ENCODE data around the gene HNRNPA3. TPM values are rescaled to one million over a fixed set of nuclear protein-coding genes. Genes with fewer than 3 reads are reported as not detected.
"Not testable (repeated sequence)": the region's sequence is repeated elsewhere in the genome, so short reads cannot be mapped to it uniquely, and the experiment has no call there.

HNRNPA3 gene
- total RNA-seq, 2 experiments from 2014 or later: 292 to 308 TPM

DNA sequence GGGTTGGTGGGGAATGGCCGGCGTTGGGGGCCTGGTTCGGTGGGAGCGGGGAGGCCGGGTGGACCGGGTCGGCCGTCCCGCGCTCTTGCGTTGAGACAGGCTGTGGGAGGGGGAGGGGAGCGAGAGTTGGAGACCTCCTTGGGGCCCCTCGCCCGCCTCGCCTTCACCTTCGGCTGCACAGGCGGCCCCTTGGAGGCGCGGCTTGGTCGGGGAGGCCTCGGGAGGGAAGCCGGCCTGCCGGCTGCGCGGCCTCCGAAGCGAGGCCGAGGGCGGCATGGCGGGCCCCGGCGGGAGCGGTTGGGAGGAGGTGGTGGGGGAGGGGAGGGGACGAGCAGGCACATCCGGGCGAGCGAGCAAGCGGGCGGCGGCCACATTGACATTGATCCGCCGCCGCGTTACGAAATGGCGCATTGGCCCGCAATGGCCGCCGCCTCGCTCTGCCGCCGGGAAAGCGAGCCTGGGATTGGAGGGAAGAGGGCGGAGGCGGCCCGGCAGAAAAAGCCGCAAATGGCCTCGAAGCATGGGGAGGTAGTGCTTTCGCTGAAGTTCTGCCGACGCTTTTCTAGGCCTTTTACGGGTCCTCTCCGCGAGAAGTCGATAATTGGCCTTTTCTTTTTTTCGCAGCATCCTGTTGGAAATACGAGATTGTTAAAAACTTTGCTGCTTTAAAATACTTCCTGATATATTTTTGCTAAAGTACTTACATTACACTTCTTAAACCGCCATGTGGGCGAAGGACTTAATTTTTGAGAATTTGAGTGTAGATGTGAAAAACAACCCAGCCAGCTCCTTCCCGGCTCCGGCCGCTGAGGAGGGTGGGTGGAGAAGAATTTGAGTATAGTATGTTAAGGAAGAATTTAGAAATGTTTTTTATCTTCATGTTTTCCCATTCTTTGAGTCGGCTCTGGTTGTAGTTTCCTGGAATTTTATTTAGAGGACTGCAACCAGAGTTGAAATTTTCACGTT, 580 bp downstream of the HNRNPA3 start:
- Mint-ChIP-seq H3K4me1 (ENCODE audit: low read depth) (peaks cover 34% of the 10 kb centered on the region), H3K27ac (peak overlapping the region; percentile 98), H3K36me3 (ENCODE audit: low read depth) (peaks cover 56% of the 10 kb centered on the region), H3K27me3 (no peaks in the 10 kb centered on the region), H3K9me3 (no peaks in the 10 kb centered on the region), H3K4me3 (peak overlapping the region; percentile 88)
- ATAC-seq (peak; percentile 61), DNase-seq (peak; percentile 96)
- ChIA-PET CTCF (interaction anchor here (1.0 to 2.8 kb wide), 6 partner anchors 15 to 51 kb away, joined by 3 to 17 read pairs (median 10); partner anchors contain the start of gene NFE2L2), POLR2A (interaction anchor here (0.6 to 3.1 kb wide), 18 partner anchors 9 to 290 kb away, joined by 3 to 54 read pairs (median 5); partner anchors contain the start of gene NFE2L2)
- intact Hi-C loops (cut with micrococcal nuclease): loop anchor here (2.0 kb wide), 1 partner anchor 52 kb away; the partner anchor contains the start of gene NFE2L2
- TF ChIP-seq, protein P1, sequence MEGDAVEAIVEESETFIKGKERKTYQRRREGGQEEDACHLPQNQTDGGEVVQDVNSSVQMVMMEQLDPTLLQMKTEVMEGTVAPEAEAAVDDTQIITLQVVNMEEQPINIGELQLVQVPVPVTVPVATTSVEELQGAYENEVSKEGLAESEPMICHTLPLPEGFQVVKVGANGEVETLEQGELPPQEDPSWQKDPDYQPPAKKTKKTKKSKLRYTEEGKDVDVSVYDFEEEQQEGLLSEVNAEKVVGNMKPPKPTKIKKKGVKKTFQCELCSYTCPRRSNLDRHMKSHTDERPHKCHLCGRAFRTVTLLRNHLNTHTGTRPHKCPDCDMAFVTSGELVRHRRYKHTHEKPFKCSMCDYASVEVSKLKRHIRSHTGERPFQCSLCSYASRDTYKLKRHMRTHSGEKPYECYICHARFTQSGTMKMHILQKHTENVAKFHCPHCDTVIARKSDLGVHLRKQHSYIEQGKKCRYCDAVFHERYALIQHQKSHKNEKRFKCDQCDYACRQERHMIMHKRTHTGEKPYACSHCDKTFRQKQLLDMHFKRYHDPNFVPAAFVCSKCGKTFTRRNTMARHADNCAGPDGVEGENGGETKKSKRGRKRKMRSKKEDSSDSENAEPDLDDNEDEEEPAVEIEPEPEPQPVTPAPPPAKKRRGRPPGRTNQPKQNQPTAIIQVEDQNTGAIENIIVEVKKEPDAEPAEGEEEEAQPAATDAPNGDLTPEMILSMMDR (IDR thresholded peaks at IDR 0.05): no peak

DNA sequence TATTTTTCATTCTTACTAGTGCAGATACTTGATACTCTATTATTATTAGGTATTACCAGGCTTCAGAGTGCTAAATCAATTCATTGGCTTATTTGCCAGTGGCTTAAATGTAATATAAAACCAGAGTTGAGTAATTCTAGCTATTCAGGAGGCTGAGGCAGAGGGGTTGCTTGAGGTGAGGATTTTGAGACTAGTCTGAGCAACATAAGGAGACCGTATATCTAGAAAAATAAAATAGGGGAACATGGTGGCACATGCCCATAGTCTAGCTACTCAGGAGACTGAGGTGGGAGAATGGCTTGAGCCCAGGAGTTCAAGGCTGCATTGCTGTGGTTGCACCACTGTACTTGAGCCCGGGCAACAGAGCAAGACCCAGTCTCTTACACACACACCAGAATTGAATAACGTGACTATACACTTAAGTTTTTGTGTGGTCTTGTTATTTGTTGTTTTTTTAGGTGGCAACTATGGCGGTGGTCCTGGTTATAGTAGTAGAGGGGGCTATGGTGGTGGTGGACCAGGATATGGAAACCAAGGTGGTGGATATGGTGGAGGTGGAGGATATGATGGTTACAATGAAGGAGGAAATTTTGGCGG, 4.8 kb downstream of the HNRNPA3 start:
- intact Hi-C loops (cut with micrococcal nuclease): no loop called here
- Mint-ChIP-seq H3K27ac (peak overlapping the region; percentile 83), H3K4me1 (ENCODE audit: low read depth) (peaks cover 50% of the 10 kb centered on the region), H3K9me3 (no peaks in the 10 kb centered on the region), H3K27me3 (no peaks in the 10 kb centered on the region), H3K4me3 (peak overlapping the region; percentile 45), H3K36me3 (ENCODE audit: low read depth) (peaks cover 81% of the 10 kb centered on the region)
- CTCF ChIA-PET: interaction anchor here (1.7 to 2.5 kb wide), 2 partner anchors 12 to 52 kb away, joined by 4 to 10 read pairs; no protein-coding TSS in a partner anchor
- TF ChIP-seq, protein P1 (IDR thresholded peaks at IDR 0.05): no peak
- POLR2A ChIA-PET: interaction anchor here (0.6 to 1.5 kb wide), 8 partner anchors 10 to 48 kb away, joined by 3 to 7 read pairs (median 4); partner anchors contain the start of gene NFE2L2
- DNase-seq (no peak), ATAC-seq (no peak)

DNA sequence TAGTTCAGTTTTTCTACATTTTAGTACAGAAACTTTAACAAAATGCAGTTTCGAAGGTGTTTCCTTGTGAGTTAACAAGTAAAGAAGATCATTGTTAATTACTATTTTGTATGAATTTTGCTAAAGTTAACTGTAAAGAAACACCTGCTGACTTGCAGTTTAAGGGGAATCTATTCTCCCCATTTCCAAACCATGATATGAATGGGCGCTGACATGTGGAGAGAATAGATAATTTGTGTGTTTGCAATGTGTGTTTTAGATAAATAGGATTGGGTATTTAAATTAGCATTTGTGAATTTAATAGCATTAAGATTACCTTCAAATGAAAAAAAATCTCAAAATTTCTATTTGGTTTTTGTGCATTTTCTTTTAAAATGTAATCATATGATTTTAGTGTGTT, 7.2 kb downstream of the HNRNPA3 start:
- peaks cover 56% of the 10 kb centered on the region for H3K4me1 Mint-ChIP-seq (ENCODE audit: low read depth)
- H3K27ac Mint-ChIP-seq; intact Hi-C loops (cut with micrococcal nuclease); H3K9me3 Mint-ChIP-seq; H3K27me3 Mint-ChIP-seq; ATAC-seq; DNase-seq; H3K4me3 Mint-ChIP-seq: not testable (repeated sequence)
- CTCF ChIA-PET: interaction anchor here (1.1 to 1.4 kb wide), 2 partner anchors 20 to 76 kb away, joined by 3 to 4 read pairs; no protein-coding TSS in a partner anchor
- peaks cover 77% of the 10 kb centered on the region for H3K36me3 Mint-ChIP-seq (ENCODE audit: low read depth)
- POLR2A ChIA-PET: interaction anchor here (1.1 to 3.2 kb wide), 3 partner anchors 18 to 45 kb away, joined by 3 to 26 read pairs (median 4); partner anchors contain the start of gene NFE2L2

DNA sequence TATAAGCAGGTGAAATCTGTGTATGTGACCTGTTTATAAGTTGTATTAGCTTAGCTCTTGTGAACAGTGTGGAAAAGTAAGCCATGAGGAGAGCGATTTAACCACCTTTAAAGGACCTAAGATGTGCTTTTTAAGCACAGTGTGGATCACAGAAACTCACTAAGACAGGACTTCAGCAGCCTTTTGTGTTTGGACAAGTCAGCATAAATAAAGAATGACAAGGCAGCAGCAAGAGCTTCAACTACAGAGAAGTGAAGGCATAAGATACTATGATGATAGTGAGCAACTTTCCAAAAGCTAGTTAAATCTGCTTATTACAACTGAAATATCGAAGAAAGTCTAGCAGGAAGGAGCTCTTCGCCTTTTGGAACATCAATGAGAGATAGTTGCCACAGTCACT, 8.9 kb downstream of the HNRNPA3 start:
- no peaks in the 10 kb centered on the region for H3K9me3 Mint-ChIP-seq
- TF ChIP-seq, protein P1 (IDR thresholded peaks at IDR 0.05): no peak
- H3K27ac Mint-ChIP-seq: peak overlapping the region; percentile 1
- no peak for DNase-seq
- no peak overlapping the region for H3K4me3 Mint-ChIP-seq
- peaks cover 40% of the 10 kb centered on the region for H3K4me1 Mint-ChIP-seq (ENCODE audit: low read depth)
- no peaks in the 10 kb centered on the region for H3K27me3 Mint-ChIP-seq
- CTCF ChIA-PET: interaction anchor here (1.9 to 2.0 kb wide), 2 partner anchors 9 to 56 kb away, joined by 5 to 11 read pairs; no protein-coding TSS in a partner anchor
- POLR2A ChIA-PET: interaction anchor here (0.9 to 3.2 kb wide), 9 partner anchors 9 to 74 kb away, joined by 3 to 26 read pairs (median 4); partner anchors contain the start of genes HNRNPA3 and NFE2L2
- peaks cover 60% of the 10 kb centered on the region for H3K36me3 Mint-ChIP-seq (ENCODE audit: low read depth)
- intact Hi-C loops (cut with micrococcal nuclease): no loop called here
- no peak for ATAC-seq

DNA sequence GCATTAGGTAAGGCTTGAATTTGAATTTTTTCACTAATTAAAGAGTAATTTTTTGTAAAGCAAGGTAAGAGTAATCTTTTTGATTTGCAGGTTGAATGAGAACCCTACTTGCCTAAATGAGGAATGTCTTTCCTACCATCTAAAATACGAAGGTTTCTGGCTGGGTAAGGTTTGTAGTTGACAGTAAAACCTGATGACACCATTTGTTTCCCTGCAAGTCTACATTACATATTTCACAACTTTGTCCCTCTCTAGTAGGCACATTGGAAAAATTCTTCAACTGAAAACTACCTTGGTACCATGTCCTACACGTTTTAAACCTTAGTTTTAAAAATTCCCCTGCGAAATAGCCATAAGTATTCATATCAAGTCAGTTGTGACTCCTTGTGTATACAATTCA, 9.4 kb downstream of the HNRNPA3 start:
- H3K36me3 Mint-ChIP-seq (ENCODE audit: low read depth): peaks cover 55% of the 10 kb centered on the region
- no peaks in the 10 kb centered on the region for H3K27me3 Mint-ChIP-seq
- ATAC-seq (no peak), DNase-seq (no peak)
- peaks cover 37% of the 10 kb centered on the region for H3K4me1 Mint-ChIP-seq (ENCODE audit: low read depth)
- H3K27ac Mint-ChIP-seq: peak overlapping the region; percentile 58
- TF ChIP-seq, protein P1 (IDR thresholded peaks at IDR 0.05): no peak
- intact Hi-C loops (cut with micrococcal nuclease): no loop called here
- H3K4me3 Mint-ChIP-seq: no peak overlapping the region
- ChIA-PET CTCF (interaction anchor here (1.9 to 2.0 kb wide), 2 partner anchors 9 to 57 kb away, joined by 5 to 11 read pairs; no protein-coding TSS in a partner anchor), POLR2A (interaction anchor here (0.9 to 3.2 kb wide), 9 partner anchors 10 to 74 kb away, joined by 3 to 26 read pairs (median 4); partner anchors contain the start of genes HNRNPA3 and NFE2L2)
- no peaks in the 10 kb centered on the region for H3K9me3 Mint-ChIP-seq

DNA sequence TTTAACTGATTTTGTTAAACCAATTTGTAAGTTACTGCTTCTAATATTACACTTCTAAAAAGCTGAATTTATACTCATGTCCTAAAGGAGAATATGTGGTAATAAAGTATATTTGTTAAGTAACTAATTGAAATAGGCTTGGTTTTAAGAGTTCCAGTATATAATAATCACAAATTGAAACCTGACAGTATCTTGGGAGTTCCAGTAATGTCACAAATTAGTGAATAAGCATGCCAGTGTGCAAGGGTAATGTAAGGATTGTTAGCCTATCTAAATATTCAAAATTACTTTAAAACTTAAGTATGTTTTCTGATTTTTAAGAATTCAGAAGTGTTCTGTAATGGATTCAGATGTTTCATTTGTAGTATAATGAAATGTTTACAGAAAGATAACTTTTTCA, 10.8 kb downstream of the HNRNPA3 start:
- H3K4me3 Mint-ChIP-seq; H3K27me3 Mint-ChIP-seq; ATAC-seq; H3K9me3 Mint-ChIP-seq; POLR2A ChIA-PET; H3K27ac Mint-ChIP-seq; intact Hi-C loops (cut with micrococcal nuclease); DNase-seq; CTCF ChIA-PET: not testable (repeated sequence)
- Mint-ChIP-seq H3K36me3 (ENCODE audit: low read depth) (peaks cover 52% of the 10 kb centered on the region), H3K4me1 (ENCODE audit: low read depth) (peaks cover 35% of the 10 kb centered on the region)

All from activated CD8-positive, alpha-beta T cell treated with anti-CD3 and anti-CD28 coated beads for 36 hours (primary cell).